Hepatocyte (in vitro differentiated cells): Measurements from ENCODE around the gene PRDM16.

Source experiments
- CTCF ChIP-seq: fragments of 200-600 bp; sonication (generic); IDR thresholded peaks from 2 replicates; pipeline ENCODE4 v1.5.1; 2016; ENCODE audit warnings: antibody characterized with exemption, mild to moderate bottlenecking; ENCODE audit not compliant: poor library complexity
- EZH2 ChIP-seq: fragments of 200-600 bp; sonication (generic); IDR thresholded peaks from 2 replicates; pipeline ENCODE4 v1.6.1; 2016; ENCODE audit warnings: antibody characterized with exemption, mild to moderate bottlenecking, borderline replicate concordance
- EZH2phosphoT487 ChIP-seq: fragments of 200-600 bp; sonication (generic); IDR thresholded peaks from one replicate; pipeline ENCODE4 v1.6.1; 2018; ENCODE audit warnings: antibody characterized with exemption, mild to moderate bottlenecking, low read depth, moderate library complexity; ENCODE audit not compliant: unreplicated experiment, severe bottlenecking

- TF ChIP-seq CTCF, result no peak
- TF ChIP-seq EZH2phosphoT487, result no peak
- no peak for TF ChIP-seq EZH2
Measured at GRCh38 chr1:3262681-3263286, 193.8 kb downstream of the PRDM16 start.
